Measurements from ENCODE around the gene DRC7.

The DRC7 gene

GRCh38 chr16:57762365-57763040, 67.9 kb downstream of the DRC7 start:
- no peak for TF ChIP-seq CTCF (IDR thresholded peaks at IDR 0.05; ENCODE audit: insufficient read depth, missing control alignments)
- FAIRE-seq, result no peak

GRCh38 chr16:57763285-57764005, 68.8 kb downstream of the DRC7 start:
- no peak for TF ChIP-seq CTCF (IDR thresholded peaks at IDR 0.05; ENCODE audit: insufficient read depth, missing control alignments)
- FAIRE-seq (no peak), DNase-seq (ENCODE audit: insufficient read length, low spot score) (no peak)

More at GRCh38 chr16:57762365-57763040, 67.9 kb downstream of the DRC7 start:
- DNase-seq (ENCODE audit: insufficient read length, low spot score), result no peak

GRCh38 chr16:57764006-57764340, 69.4 kb downstream of the DRC7 start:
- FAIRE-seq (no peak), DNase-seq (ENCODE audit: insufficient read length, low spot score) (no peak)
- no peak for TF ChIP-seq CTCF (IDR thresholded peaks at IDR 0.05; ENCODE audit: insufficient read depth, missing control alignments)

- no peak for DNase-seq (ENCODE audit: insufficient read length, low spot score)
- FAIRE-seq, result no peak
- no peak for TF ChIP-seq CTCF (IDR thresholded peaks at IDR 0.05; ENCODE audit: insufficient read depth, missing control alignments)
Observed at GRCh38 chr16:57764341-57765159, 69.9 kb downstream of the DRC7 start.

GRCh38 chr16:57765160-57765728, 70.6 kb downstream of the DRC7 start:
- FAIRE-seq, result no peak
- no peak for DNase-seq (ENCODE audit: insufficient read length, low spot score)
- TF ChIP-seq CTCF (IDR thresholded peaks at IDR 0.05; ENCODE audit: insufficient read depth, missing control alignments), result no peak

GRCh38 chr16:57766714-57767348, 72.2 kb downstream of the DRC7 start:
- no peak for FAIRE-seq
- no peak for TF ChIP-seq CTCF (IDR thresholded peaks at IDR 0.05; ENCODE audit: insufficient read depth, missing control alignments)
- DNase-seq (ENCODE audit: insufficient read length, low spot score), result no peak
